ENCODE measurements around the gene P2RY8.

DNA sequence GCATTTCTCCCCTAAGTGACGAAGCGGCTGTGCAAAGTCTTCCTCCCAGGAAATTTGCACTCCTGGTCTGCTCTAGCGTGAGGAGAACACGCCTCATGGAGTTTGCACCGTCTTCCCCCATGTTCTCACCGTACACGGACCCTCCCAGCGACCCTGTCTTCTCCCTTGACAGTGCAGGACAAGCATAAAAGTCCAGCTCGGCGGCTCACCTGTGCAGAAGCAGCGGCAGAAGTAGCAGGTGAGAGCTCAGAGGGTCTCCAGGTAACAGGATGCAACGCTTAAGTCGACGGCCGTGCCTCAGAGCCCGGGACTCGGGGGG is 314 bp downstream of the P2RY8 start:
- TF ChIP-seq CBFB (IDR thresholded peaks at IDR 0.05; ENCODE audit: low read depth) (no peak), IKZF1 (conservative IDR thresholded peaks at IDR 0.05) (peak; percentile 35)
